GM21717 (cell line): ENCODE results near the gene CUL2.
"Not testable (repeated sequence)": the region's sequence is repeated elsewhere in the genome, so short reads cannot be mapped to it uniquely, and the experiment has no call there.

Experiments
- ATAC-seq: cut with Tn5 transposase; IDR thresholded peaks from one replicate; pipeline ENCODE4 v1.9.1; 2021; ENCODE audit warnings: mild to moderate bottlenecking, moderate library complexity; ENCODE audit not compliant: unreplicated experiment

CUL2 gene

DNA sequence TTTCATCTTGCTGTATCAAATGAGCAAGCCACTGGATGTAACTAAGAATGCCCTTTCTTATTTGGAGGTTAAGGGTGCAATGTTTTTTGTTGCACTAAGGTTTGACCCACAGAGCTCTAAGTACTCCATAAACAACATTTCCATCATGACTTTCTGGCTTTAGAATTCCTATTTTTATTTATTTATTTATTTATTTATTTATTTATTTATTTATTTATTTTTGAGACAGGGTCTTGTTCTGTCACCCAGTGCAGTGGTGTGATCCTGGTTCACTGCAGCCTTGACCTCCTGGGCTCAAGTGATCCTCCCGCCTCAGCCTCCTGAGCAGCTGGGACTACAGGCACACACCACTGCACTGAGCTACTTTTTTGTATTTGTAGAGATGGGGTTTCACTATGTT is 9.9 kb downstream of the CUL2 start:
- ATAC-seq: not testable (repeated sequence)

GRCh38 chr10:35079763-35080162 is 10.4 kb downstream of the CUL2 start:
- ATAC-seq: no peak

DNA sequence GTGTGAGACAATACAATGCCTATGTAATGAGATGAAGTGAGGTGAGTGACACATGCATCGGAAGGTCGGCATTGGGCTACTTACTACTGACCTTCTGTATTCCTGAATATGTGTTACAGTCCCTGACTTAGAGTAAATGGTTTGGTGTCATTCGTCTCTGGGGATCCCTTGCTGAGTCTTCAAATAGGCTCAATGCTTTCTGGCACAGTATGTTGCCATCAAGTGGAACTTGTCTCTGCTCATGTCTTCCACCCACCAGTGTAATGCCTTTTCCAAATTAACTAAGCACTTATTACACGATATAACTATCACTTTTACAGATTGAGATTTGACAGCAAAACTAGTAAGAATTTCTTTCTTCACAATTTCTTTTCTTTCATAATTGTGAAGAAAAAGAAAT is 10.9 kb downstream of the CUL2 start:
- no peak for ATAC-seq

DNA sequence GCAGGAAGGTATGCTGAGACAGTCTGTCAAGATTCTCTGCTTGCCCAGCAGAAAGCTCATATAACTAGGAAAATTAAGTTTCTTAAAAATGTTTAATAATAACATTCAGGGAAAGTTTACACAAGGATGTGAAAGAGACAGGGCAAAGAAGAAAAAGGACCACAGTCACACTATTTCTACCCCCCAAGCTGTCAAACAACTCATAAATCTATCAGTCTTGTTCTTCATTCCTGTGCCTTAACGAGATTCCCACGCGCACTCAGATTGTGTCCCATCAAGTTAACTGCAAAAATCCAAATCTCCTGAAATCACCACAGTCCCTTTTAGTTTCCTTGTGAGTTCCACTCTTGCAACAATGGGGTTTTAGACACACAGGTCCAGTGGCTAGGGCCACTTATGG is 14.9 kb downstream of the CUL2 start:
- ATAC-seq: no peak

- no peak for ATAC-seq
Measured at GRCh38 chr10:35074266-35074665, 15.9 kb downstream of the CUL2 start.

DNA sequence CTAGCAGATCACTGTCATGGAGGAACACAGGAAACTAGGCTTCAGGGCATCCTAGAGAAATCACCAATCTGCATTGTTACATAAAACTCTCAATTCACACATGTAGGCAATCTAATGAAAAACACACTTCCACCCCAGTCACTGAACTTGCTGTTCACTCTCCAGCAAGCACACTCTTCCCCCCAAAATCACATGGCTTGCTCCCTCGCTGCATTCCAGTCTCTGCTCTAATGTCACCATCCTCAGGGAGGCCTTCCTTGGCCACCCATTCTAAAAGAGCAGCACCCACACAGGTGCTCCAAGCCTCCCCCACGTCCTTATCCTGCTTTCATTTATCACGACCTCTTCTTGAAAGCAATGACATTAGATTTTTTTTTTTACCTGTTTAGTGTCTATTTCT is 19.6 kb downstream of the CUL2 start:
- no peak for ATAC-seq

GRCh38 chr10:35063837-35064454 is 26.2 kb downstream of the CUL2 start:
- no peak for ATAC-seq

GRCh38 chr10:35059481-35059880 is 30.7 kb downstream of the CUL2 start:
- ATAC-seq: no peak

DNA sequence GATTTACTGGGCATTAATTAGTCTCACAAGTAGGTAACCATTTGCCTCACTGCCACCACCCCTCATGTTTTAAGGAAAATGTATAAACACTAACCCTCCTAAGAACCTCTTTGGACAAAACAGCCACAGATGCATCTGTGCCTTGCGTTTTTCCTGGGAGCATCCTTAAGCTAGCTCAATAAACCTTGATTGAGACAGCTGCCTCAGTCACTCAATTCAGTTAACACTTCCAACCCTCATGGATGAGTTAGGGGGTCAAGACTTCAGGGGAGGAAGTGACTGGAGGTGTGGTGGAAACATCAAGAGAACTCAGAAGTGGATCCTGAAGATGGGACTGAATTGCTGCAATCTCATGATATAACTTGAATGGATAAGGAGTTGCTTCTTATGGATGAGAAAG is 31.5 kb downstream of the CUL2 start:
- no peak for ATAC-seq

DNA sequence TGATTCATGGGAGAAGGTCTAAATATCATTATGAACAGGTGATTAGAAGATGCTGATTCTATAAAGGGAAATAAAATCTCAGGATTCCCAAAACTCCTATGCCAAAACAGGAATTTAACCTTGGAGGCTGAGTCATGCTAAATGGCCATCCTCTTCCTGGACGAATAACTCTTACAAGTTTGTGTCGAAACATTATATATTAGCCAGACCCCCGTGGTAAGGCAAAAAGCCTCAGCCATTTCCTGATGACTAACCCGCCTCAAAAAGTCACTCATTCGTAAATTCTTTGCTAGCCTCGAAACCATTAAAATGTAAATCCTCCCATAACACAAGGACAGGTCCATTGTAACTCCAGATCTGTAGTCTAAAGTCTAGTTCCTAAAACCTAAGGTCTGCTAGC is 32.0 kb downstream of the CUL2 start:
- ATAC-seq: no peak

DNA sequence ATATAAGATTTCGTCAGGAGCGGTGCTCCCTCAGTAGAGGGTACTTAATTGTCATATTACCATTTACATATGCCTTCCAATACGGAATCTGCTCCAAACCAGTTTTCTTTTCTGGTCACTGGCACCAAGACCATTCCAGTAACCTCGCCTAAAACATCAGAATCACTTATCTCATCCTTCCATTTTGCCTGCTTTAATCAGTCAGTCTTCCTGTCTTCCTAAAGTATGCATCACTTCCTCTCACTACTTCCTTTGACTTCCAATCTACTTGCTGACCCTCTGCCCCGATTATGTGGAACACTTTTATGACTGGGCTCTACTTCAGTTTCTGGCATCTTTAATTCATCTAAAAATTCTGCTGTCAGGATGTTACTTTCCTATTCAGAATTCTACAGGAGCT is 33.5 kb downstream of the CUL2 start:
- ATAC-seq: no peak

- ATAC-seq: no peak
Measured at GRCh38 chr10:35056133-35056532, 34.0 kb downstream of the CUL2 start.

DNA sequence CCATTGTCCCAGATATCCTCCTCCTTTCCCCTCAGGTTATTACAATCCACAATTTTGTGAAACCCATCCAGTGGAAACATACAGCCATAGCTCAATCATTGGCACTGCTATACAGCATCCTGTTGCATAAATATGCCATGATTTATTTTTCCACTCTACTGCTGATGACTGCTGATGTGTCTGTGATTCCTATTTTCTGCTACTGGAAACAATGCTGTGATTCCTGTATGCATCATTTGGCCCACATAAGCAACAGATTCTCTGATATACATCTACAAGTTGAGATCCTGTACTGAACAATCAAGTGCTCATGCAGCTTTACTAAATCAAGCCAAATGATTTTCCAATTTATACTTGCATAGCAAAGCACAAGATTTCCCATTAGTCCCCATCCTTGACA is 39.6 kb downstream of the CUL2 start:
- ATAC-seq: no peak

GRCh38 chr10:35046074-35046473 is 44.1 kb downstream of the CUL2 start:
- no peak for ATAC-seq

DNA sequence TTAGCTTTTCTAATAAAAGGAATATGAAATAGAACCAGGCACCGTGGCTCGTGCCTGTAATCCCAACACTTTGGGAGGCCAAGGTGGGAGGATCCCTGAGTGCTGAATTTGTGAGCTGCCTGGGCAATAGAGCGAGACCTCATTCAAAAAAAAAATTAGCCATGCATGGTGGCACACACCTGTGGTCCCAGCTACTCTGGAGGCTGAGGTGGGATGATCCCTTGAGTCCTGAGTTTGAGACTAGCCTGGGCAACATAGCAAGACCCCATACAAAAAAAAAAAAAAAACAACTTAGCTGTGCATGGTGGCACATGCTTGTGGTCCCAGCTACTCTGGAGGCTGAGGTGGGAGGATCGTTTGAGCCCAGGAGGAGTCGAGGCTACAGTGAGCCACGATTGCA is 44.9 kb downstream of the CUL2 start:
- ATAC-seq: not testable (repeated sequence)

DNA sequence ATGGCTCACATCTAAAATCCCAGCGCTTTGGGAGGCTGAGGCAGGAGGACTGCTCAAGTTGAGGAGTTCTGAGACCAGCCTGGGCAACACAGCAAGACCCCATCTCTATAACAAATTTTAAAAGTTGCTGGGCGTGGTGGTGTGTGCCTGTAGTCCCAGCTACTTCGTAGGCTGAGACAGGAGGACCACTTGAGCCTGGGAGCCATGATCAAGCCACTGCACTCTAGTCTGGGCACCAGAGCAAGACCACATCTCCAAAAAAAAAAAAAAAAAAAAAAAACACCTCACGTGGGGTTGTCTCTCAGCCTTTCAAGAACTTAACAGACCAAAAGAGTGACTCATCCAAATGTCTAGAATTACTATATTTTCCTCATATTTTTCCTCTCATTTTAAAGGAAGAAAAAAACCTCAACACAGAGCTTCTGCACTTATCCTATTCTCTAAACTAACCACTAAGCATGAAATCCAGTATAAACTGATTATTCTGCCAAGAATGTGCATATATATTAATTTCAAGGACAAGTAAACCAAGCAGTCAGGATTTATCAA is 46.3 kb downstream of the CUL2 start:
- ATAC-seq: no peak

GRCh38 chr10:35042783-35043182 is 47.4 kb downstream of the CUL2 start:
- ATAC-seq: no peak

GRCh38 chr10:35041502-35041879 is 48.6 kb downstream of the CUL2 start:
- ATAC-seq: no peak

DNA sequence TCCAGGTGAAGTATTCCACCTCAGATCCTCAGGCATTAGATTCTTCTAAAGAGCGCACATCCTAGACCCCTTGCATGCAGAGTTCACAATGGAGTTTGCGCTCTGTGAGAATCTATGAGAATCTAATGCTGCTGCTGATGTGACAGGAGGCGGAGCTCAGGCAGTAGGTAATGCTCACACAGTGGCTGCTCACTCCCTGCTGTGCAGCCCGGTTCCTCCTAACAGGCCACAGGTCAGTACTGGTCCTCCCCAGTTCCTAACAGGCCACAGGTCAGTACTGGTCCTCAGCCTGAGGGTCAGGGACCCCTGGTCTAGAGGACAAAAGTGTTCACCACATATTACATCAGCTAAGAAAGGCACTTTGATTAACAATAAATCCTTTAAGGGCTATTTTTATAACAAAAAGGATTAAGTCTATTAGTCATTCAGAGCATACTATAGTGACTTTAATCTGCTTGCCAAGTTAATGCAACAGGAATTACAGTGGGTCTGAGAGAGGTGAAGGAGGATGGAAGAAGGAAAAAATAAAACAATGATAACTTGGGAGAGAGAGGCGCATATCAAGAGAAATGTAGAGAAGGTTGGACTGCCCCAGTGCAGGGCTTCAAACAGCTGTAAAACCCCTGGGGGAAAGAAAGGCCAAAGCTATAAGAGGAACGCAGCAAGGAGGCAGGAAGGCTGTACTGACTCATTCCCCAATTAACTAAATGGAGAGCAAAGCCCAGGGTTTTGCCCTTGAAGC is 49.2 kb downstream of the CUL2 start:
- ATAC-seq: no peak

DNA sequence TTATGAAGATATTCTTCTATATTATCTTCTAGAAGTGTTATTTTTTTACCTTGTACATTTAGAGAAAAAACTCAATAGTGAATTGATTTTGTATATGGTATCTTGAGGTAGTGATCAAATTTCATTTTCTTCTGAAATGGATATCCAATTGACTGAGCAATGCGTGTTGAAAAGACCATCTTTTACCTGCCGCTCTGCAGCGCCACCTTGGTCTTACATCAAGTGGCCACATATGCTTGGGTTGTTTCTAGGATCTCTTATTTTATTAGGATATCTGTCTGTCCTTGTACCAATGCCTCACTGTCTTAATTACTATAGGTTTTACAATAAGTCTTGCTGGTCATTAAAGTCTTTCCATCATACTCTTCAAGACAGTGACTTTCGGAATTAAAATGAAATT is 53.0 kb downstream of the CUL2 start:
- ATAC-seq: no peak

DNA sequence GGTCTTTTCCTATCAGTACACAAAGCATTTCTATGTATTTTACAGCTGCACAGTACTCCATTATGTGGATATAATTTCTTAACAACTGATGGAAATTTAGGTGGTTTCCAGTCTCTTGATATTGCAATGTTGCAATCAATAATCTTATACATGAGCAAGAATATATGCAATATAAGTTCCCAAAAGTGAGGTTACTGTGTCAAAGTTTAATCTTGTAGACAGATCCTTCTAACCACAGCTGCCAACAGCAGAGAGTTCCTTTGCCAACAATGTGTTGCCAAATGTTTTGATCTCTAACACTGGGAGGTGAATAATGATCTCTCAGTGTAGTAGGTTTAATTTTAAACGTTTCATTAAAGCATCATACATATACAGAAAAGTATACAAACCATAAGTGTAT is 54.5 kb downstream of the CUL2 start:
- no peak for ATAC-seq

DNA sequence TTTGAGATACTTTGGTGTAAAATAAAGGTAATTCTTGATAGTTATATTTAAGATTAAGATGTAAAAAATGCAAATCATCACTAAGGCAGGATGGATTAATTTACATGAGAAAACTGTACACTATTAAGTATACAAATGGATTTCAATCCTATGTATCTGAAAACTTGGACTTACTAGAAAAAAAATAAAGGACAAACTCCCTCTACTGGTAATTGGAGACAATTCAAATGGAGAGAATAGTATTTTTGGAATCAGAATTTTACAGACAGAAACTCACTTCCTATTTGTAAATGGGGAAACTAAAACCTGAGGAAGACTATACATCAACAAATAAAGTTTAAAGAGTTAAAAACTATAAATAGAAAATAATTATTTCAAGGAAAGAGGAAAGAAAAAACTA is 62.6 kb downstream of the CUL2 start:
- ATAC-seq: no peak

GRCh38 chr10:35025916-35026315 is 64.2 kb downstream of the CUL2 start:
- ATAC-seq: no peak
